ENCODE data around the gene CTDP1.

CTDP1 gene

GRCh38 chr18:79779021-79779699 lies 99.6 kb downstream of the CTDP1 start:
- DNase-seq = no peak

DNA sequence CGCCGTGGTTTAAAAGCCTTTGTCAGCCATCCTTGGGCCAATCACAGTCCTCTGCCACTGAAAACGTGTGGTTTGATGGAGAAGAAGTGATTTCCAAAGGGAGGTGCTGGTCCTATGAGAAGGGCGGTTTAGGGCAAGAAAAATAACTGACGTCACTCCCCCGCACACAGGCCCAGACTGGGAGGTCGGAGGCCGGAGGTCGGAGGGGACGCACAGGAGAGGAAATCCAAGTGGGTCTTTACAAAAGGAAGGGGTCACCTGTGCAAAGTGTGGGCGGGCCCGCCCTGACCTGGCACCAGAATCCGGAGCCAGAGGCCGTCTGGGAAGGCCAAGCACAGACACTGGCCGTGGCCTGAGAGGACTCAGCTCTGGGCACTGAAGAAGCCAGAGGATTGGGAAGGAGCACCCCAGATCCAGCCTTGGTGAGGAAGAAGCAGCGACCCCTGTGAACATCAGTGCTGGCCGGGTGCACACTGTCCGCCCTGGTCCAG lies 100.1 kb downstream of the CTDP1 start:
- no peak for DNase-seq

GRCh38 chr18:79780547-79780946 lies 100.9 kb downstream of the CTDP1 start:
- DNase-seq = no peak

- DNase-seq = no peak
Observed at GRCh38 chr18:79781331-79781941, 101.8 kb downstream of the CTDP1 start.

DNA sequence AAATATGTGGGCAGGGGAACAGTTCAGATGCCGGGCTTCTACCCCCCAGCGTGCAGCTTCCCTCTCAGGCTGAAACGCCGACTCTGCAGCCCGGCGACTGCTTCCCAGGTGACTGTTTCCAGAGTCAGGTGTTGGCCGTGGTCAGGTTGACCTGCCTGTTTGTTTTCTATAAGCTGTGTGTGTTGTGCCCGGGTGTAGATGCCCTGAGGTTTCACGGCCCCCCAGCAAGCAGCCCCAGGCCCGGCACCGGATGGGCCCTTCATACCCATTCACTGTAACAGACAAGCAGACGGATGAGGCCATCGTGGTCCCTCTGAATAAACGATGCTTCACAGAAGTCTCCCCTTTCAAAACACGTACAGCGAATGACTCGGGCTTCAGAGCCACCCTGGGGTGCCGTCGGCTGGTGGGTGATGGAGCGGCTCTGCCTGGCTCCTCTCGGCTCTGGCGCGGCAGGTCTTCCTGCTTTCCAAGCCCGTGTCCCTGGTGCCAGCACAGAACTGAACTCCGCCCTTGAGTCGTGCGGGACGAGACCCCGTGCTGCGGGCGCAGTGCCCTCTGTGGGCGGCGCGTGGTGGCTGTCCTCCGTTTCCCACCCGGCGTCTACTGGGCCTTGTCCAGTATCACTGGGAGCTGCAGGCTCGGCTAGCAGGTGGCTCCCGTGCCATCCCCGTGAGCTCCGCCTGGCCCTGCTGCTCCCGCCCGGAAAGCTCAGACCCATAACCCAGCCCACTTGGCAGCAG lies 103.1 kb downstream of the CTDP1 start:
- DNase-seq = no peak

DNA sequence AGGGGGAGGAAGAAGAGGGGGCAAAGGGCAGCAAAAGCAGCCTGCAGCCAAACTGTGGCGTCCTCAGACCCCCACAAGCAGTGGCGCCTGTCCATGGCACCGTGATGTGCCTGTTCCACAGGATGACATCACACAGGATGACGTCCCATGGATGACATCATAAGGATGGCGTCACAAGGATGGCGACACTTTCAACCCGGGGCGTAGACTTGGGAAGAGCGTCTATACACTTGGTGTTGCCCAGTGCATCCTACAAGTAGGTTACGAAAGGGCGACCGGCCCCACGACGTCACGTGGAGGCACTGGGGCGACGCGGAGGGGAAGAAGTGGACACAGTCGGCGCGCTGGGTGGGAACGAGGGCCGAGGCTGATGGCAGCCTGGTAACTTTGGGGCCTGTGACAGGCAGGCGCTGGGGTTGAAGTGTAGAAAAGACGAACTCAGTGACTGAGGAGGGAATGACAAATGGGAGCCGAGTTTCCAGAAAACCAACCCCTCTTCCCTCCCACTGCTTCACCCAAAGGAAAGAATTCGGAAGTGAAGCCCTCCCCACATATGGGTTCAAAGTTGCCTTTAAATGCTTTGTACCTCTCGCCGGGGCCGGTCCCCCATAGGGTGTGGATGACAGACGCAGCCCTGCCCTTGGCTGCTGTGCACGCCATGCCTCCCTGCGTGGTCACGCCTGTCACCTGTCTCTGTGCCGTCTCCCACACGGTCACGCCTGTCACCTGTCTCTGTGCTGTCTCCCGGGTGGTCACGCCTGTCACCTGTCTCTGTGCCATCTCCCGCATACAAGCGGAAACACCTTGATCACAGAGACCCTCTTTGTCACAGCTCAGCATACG lies 104.7 kb downstream of the CTDP1 start:
- no peak for DNase-seq

DNA sequence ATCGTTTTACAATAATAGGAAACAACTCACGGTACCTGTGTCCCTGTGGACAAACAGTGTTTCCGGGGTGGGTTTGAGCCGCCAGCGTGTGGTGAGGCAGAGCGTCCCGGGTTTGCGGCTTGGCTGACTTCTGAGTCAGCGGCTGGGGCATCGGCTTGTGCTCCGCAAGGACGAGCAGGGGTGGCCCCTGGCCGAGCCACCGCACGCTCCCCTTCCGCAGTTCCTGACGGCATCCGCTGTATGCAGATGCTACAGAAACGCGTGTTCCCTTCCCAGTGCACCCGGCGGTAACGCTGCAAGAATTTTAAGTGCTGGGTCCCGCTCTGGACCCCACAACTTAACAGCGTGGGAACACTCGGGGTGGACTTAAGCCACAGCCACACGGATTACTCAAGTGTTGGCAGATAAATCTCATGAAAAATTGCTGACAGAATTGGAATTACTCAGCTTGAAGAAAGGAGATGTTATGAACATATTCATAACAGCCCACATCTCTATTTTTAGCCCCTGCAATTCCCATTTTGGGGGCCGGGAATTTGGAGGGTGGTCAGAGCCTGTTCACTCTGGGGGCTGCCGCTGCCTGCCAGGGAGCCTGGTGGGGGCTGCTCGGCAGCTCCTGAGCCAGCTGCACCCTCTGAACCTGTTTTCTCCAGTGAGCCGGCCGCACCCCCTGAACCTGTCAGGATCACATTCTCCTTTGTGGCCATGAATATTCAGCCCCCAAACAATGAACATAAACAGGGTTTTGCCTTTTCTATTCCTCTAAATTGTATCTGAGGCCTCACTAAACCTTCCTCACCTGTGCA lies 105.6 kb downstream of the CTDP1 start:
- no peak for DNase-seq

GRCh38 chr18:79785831-79786230 lies 106.2 kb downstream of the CTDP1 start:
- no peak for DNase-seq

- no peak for DNase-seq
Observed at GRCh38 chr18:79786304-79786703, 106.7 kb downstream of the CTDP1 start.

DNA sequence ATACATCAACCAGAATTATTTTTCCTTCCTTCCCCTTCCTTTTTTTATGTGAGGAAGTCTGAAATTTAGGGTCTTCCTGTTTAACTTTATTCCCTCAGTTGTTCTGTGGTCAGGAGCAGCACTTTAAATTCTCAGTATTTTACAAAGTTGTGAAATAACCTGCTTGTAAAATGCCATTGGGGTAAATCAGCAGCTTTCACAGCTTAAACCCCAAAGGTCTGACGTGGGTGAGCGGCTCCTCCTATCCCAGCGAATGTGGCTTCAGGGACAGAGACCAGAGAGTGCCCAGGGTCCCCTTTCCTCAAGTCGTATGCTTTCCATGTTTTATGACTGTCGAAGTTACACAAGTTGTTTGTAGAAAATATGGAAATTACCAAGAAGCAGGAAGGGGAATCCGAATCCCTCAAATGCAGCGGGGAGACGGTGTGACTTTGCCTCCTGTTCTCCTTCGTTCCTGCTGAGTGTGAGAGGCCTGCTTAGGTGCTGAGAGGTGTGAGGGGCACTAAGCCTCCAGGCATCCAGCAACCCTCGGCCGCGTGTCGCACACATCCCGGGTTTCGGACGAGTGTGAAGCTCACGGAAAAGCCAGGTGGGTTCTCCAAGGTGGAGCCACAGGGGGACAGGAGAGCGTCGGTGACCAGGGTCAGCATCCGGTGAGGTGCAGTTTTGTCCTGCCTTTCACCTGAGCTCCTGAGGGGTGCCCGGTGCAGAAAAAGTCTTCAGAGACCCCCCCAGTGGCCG lies 107.4 kb downstream of the CTDP1 start:
- no peak for DNase-seq

- no peak for DNase-seq
Observed at GRCh38 chr18:79787527-79787864, 107.9 kb downstream of the CTDP1 start.

GRCh38 chr18:79787865-79788733 lies 108.5 kb downstream of the CTDP1 start:
- DNase-seq = no peak

DNA sequence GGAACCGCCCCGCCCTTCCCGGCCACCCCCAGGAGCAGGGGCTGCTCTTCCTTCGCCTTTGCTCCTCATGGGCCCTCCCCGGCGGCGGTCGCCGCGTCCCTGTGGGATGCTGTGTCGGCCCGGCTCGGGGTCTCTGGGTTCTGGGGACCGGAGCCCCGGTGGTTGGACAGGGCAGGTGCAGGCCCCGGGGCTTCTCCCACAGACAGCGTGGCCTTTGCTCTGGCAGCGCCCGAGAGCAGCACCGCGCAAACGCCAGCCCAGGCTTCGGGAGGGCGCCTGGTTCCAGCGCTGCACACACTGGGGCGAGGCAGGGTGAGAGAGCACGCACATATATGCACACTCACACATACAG lies 109.1 kb downstream of the CTDP1 start:
- DNase-seq = no peak

DNA sequence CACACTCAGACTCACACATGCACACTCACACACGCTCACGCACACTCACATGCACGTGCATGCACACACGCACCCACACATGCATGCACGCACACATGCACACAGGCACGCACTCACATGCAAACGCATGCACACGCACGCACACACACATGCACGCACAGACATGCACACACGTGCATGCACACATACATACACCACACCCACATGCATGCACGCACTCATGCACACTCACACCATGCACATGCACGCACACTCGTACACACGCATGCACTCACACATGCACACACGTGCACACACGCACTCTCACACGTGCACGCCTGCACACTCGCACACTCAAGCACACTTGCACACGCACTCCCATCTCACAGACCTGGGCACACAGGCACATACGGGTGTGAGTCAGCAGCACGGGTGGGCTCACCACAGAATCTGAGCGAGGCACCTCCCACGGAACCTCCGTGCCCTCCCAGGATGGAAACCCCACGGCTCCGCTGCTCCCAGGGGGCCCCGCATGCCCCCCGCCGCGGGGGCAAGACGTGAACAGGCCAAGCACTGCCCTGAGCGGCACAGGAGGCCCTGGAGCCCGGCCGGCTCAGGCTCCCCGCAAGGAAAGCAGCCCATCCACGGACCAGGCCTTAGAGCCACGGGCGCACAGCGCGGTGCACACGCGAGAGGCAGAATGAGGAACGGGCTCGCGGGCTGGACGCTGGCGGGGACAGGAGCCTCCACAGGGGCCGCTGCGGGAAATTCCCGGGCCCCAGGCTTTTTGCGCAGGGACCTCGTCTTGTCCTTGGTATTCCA lies 109.7 kb downstream of the CTDP1 start:
- no peak for DNase-seq

GRCh38 chr18:79789901-79790890 lies 110.6 kb downstream of the CTDP1 start:
- DNase-seq = no peak

DNA sequence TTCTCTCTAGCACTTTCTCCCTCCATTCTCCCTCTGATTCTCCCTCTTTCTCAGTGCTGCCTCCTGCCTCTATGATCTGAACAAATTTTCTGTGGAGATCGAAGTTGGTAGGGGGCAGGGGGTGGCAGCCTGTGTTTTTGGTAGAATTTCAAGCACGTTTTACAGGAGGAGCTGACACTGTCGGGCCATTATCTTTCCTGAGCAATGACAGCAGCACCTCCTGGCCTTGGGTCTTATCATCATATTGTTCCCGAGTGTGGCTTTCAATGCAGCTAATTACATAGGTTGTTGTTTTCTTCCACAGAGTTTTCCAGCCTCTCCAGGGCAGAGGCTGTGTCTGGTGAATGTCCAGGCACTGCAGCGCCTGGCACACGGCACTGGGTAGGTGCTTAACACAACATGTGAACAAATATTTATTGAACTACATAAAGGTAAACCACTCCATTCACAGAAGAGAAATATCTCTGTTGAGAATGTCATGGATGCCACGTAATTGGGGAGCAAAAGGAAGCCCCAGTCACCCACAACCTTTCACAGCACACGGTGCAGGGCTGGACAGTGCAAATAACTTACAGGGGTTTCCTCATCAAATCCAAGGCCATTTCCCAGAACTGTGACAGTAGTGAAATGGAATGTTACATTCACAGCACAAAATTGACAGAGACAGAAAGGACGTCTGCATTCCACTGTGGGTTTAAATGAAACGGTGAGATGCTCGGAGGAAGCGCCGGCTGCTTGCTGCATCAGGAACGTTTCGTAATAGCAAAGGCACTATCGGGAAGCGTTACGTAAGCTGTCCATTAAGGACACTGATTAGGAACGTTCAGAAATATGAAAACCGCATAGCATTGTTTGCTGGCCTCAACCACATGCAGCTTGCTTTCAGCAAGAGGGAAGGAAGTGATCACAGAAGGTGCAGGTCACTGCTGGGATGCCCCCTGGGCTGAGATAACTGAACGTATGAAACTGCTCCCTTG lies 111.7 kb downstream of the CTDP1 start:
- peak in 1 of 56 donors; percentile 12 for DNase-seq

Measured in amygdala (tissue), 56 donors.